ENCODE data around the gene DLAT.

The DLAT gene

DNA sequence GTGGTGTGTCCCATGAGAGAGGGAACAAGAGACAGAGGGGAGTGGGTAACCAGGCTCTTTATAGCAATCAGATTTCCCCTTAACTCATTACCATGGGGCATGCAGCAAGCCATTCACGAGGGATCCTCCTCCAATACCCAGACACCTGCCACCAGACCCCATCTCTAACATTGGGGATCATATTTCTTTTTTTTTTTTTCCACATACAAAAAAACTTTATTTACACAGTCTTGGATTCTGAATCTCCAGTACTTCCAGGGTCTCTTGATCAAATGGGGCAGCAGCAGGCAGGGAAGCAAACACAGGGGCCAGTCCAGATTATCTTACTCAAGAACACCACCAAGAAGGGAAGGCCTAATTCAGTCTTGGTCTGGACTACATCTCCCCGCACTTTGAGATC, 4.3 kb downstream of the DLAT start:
- no peak overlapping the region for H3K27ac ChIP-seq (replicated peaks)
- H3K4me3 ChIP-seq (replicated peaks; ENCODE audit: insufficient read depth, low read length): no peak overlapping the region
- TF ChIP-seq, protein P1, sequence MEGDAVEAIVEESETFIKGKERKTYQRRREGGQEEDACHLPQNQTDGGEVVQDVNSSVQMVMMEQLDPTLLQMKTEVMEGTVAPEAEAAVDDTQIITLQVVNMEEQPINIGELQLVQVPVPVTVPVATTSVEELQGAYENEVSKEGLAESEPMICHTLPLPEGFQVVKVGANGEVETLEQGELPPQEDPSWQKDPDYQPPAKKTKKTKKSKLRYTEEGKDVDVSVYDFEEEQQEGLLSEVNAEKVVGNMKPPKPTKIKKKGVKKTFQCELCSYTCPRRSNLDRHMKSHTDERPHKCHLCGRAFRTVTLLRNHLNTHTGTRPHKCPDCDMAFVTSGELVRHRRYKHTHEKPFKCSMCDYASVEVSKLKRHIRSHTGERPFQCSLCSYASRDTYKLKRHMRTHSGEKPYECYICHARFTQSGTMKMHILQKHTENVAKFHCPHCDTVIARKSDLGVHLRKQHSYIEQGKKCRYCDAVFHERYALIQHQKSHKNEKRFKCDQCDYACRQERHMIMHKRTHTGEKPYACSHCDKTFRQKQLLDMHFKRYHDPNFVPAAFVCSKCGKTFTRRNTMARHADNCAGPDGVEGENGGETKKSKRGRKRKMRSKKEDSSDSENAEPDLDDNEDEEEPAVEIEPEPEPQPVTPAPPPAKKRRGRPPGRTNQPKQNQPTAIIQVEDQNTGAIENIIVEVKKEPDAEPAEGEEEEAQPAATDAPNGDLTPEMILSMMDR (IDR thresholded peaks at IDR 0.05; ENCODE audit: insufficient read depth, low read length): no peak
- TF ChIP-seq POLR2AphosphoS5 (IDR thresholded peaks at IDR 0.05; ENCODE audit: low read depth) (no peak), GABPA (IDR thresholded peaks at IDR 0.05; ENCODE audit: low read depth) (no peak), SPI1 (IDR thresholded peaks at IDR 0.05; ENCODE audit: borderline replicate concordance, low read depth) (no peak)
- TF ChIP-seq, protein P2, sequence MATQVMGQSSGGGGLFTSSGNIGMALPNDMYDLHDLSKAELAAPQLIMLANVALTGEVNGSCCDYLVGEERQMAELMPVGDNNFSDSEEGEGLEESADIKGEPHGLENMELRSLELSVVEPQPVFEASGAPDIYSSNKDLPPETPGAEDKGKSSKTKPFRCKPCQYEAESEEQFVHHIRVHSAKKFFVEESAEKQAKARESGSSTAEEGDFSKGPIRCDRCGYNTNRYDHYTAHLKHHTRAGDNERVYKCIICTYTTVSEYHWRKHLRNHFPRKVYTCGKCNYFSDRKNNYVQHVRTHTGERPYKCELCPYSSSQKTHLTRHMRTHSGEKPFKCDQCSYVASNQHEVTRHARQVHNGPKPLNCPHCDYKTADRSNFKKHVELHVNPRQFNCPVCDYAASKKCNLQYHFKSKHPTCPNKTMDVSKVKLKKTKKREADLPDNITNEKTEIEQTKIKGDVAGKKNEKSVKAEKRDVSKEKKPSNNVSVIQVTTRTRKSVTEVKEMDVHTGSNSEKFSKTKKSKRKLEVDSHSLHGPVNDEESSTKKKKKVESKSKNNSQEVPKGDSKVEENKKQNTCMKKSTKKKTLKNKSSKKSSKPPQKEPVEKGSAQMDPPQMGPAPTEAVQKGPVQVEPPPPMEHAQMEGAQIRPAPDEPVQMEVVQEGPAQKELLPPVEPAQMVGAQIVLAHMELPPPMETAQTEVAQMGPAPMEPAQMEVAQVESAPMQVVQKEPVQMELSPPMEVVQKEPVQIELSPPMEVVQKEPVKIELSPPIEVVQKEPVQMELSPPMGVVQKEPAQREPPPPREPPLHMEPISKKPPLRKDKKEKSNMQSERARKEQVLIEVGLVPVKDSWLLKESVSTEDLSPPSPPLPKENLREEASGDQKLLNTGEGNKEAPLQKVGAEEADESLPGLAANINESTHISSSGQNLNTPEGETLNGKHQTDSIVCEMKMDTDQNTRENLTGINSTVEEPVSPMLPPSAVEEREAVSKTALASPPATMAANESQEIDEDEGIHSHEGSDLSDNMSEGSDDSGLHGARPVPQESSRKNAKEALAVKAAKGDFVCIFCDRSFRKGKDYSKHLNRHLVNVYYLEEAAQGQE (IDR thresholded peaks at IDR 0.05; ENCODE audit: insufficient replicate concordance, low read depth): no peak
- DNase-seq (ENCODE audit: low read depth in 1 of 2, low spot score in 1 of 2): no peak
- no peaks in the 10 kb centered on the region for H3K27me3 ChIP-seq (ENCODE audit: insufficient read depth, poor library complexity, severe bottlenecking)

DNA sequence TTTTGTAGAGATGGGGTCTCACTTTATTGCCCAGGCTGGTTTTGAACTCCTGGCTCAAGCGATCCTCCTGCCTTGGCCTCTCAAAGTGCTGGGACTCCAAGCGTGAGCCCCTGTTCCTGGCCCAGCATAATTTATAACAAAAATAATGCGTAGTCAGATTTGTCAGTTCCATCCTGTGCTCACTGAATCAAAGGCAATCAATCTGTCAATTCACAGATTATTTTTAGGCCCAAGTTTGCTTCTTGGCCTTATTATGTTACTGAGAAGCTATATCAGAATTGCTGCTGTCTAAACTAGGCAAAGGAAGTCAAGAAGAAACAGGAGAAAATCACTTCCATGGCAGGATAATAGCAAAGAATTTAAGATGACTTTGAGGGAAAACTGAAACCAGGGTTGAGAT, 8.7 kb downstream of the DLAT start:
- no peak overlapping the region for H3K27ac ChIP-seq (replicated peaks)
- TF ChIP-seq GABPA (IDR thresholded peaks at IDR 0.05; ENCODE audit: low read depth): no peak
- TF ChIP-seq, protein P1 (IDR thresholded peaks at IDR 0.05; ENCODE audit: insufficient read depth, low read length): no peak
- TF ChIP-seq SPI1 (IDR thresholded peaks at IDR 0.05; ENCODE audit: borderline replicate concordance, low read depth): no peak
- TF ChIP-seq, protein P2 (IDR thresholded peaks at IDR 0.05; ENCODE audit: insufficient replicate concordance, low read depth): no peak
- TF ChIP-seq POLR2AphosphoS5 (IDR thresholded peaks at IDR 0.05; ENCODE audit: low read depth): no peak
- no peak for DNase-seq (ENCODE audit: low read depth in 1 of 2, low spot score in 1 of 2)
- no peaks in the 10 kb centered on the region for H3K27me3 ChIP-seq (ENCODE audit: insufficient read depth, poor library complexity, severe bottlenecking)
- H3K4me3 ChIP-seq (replicated peaks; ENCODE audit: insufficient read depth, low read length): no peak overlapping the region

DNA sequence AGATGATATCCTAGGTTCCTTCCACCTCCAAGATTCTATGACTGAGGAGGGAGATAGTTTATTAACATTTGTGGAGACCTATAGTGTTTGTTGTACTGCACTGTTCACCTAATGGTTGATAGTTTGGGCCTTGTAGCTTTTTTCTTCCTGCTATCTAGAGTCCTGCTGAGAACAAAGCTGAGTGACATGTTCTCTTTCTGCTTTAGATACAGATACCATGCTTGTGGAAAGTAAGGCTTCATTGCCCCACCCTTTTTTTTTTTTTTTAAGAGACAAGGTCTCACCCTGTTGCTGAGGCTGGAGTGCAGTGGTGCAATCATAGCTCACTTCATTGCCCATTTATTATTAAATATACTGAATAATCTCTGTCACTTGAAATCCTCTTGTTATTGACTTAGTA, 12.3 kb downstream of the DLAT start:
- no peak overlapping the region for H3K27ac ChIP-seq (replicated peaks)
- TF ChIP-seq, protein P2 (IDR thresholded peaks at IDR 0.05; ENCODE audit: insufficient replicate concordance, low read depth): no peak
- TF ChIP-seq GABPA (IDR thresholded peaks at IDR 0.05; ENCODE audit: low read depth) (no peak), POLR2AphosphoS5 (IDR thresholded peaks at IDR 0.05; ENCODE audit: low read depth) (no peak), SPI1 (IDR thresholded peaks at IDR 0.05; ENCODE audit: borderline replicate concordance, low read depth) (no peak)
- TF ChIP-seq, protein P1 (IDR thresholded peaks at IDR 0.05; ENCODE audit: insufficient read depth, low read length): no peak
- no peaks in the 10 kb centered on the region for H3K27me3 ChIP-seq (ENCODE audit: insufficient read depth, poor library complexity, severe bottlenecking)
- no peak for DNase-seq (ENCODE audit: low read depth in 1 of 2, low spot score in 1 of 2)
- H3K4me3 ChIP-seq (replicated peaks; ENCODE audit: insufficient read depth, low read length): no peak overlapping the region

Measured in HL-60 (cell line).